A673 (cell line): ENCODE measurements around the gene GPR158. TPM values are rescaled to one million over a fixed set of nuclear protein-coding genes. Genes with fewer than 3 reads are reported as not detected.

Experiments
- BruUV-seq: library from RNA; stranded (reverse); fragments of 400-500 nt; replicated peaks from 2 replicates; lab custom pipeline; 2021; lab: Mats Ljungman, UMichigan
- CTCF ChIA-PET: fragments of 300-600 bp; sonication (Branson Sonifier 250); formaldehyde crosslinking; loops from one replicate; lab custom pipeline; 2022; ENCODE audit warnings: antibody characterized with exemption; lab: Charles Lee
- POLR2A ChIA-PET: fragments of 300-600 bp; sonication (Branson Sonifier 250); formaldehyde crosslinking; loops from one replicate; lab custom pipeline; 2022; ENCODE audit warnings: antibody characterized with exemption; ENCODE audit not compliant: low non-redundant PET; lab: Charles Lee
- DNase-seq: peaks from one replicate; pipeline ENCODE4 v3.0.0-alpha.2; 2015; ENCODE audit warnings: low spot score
- H3K27ac ChIP-seq: fragments of 200-600 bp; sonication (generic); 2 replicates; pipeline ENCODE4 v1.5.1; 2016; ENCODE audit warnings: mixed run types, low read depth, mild to moderate bottlenecking, mixed read lengths, antibody characterized with exemption, low read length; ENCODE audit not compliant: poor library complexity, severe bottlenecking
- H3K27me3 ChIP-seq: fragments of 200-600 bp; sonication (generic); replicated peaks from 2 replicates; pipeline ENCODE4 v1.6.1; 2017; ENCODE audit warnings: mixed run types, low read depth, mild to moderate bottlenecking, mixed read lengths, antibody characterized with exemption, low read length; ENCODE audit not compliant: insufficient read depth, poor library complexity
- H3K36me3 ChIP-seq: fragments of 200-600 bp; sonication (generic); 2 replicates; pipeline ENCODE4 v1.6.1; 2016; ENCODE audit warnings: mixed run types, mild to moderate bottlenecking, mixed read lengths, antibody characterized with exemption, low read length; ENCODE audit not compliant: insufficient read depth, poor library complexity, severe bottlenecking
- H3K4me1 ChIP-seq: fragments of 200-600 bp; sonication (generic); 2 replicates; pipeline ENCODE4 v1.6.1; 2017; ENCODE audit warnings: mixed run types, mild to moderate bottlenecking, mixed read lengths, antibody characterized with exemption, low read length; ENCODE audit not compliant: insufficient read depth, poor library complexity, severe bottlenecking
- H3K4me3 ChIP-seq: fragments of 200-600 bp; sonication (generic); 2 replicates; pipeline ENCODE4 v1.5.1; 2016; ENCODE audit warnings: low read depth, mixed run types, mild to moderate bottlenecking, mixed read lengths, low read length; ENCODE audit not compliant: poor library complexity, severe bottlenecking
- H3K9me3 ChIP-seq: fragments of 200-600 bp; sonication (generic); 2 replicates; pipeline ENCODE4 v1.6.1; 2016; ENCODE audit warnings: mixed run types, low read depth, mild to moderate bottlenecking, mixed read lengths, antibody characterized with exemption, low read length; ENCODE audit not compliant: poor library complexity, severe bottlenecking
- CTCF ChIP-seq: fragments of 300-800, 200-600 bp; sonication (generic); conservative IDR thresholded peaks from 2 replicates; pipeline ENCODE4 v1.5.1; 2017; ENCODE audit warnings: low read depth, mild to moderate bottlenecking, antibody characterized with exemption, low read length, moderate library complexity, mixed read lengths
- EZH2 ChIP-seq: fragments of 200-600 bp; sonication (generic); IDR thresholded peaks from 2 replicates; pipeline ENCODE4 v1.6.1; 2017; ENCODE audit warnings: borderline replicate concordance, low read depth, mild to moderate bottlenecking, mixed read lengths, antibody characterized with exemption, low read length; ENCODE audit not compliant: poor library complexity, severe bottlenecking
- intact Hi-C: fragments of 100-400 bp; cut with micrococcal nuclease; formaldehyde crosslinking; loops from one replicate; pipeline ENCODE4 v1.10.0; 2022; ENCODE audit not compliant: unreplicated experiment
- total RNA-seq: library from RNA; stranded (reverse); gene quantifications from 2 replicates; pipeline ENCODE4 v1.2.3, GENCODE V29; 2021

Gene GPR158
- total RNA-seq, 1 experiment from 2014 or later: not detected

- no peak for DNase-seq
- ChIA-PET POLR2A (no interaction called here), CTCF (no interaction called here)
- BruUV-seq: no TSS peak
- no peak overlapping the region for H3K4me3 ChIP-seq
- H3K4me1 ChIP-seq: no peaks in the 10 kb centered on the region
- intact Hi-C loops: no loop called here
- H3K9me3 ChIP-seq: no peaks in the 10 kb centered on the region
- H3K36me3 ChIP-seq: no peaks in the 10 kb centered on the region
- no peak overlapping the region for H3K27ac ChIP-seq
- TF ChIP-seq CTCF (no peak), EZH2 (no peak)
- peaks cover 9% of the 10 kb centered on the region for H3K27me3 ChIP-seq
Observed at GRCh38 chr10:25565570-25565969, 390.8 kb downstream of the GPR158 start.

- Histone ChIP-seq H3K27ac (no peak overlapping the region), H3K27me3 (peaks cover 17% of the 10 kb centered on the region), H3K4me3 (no peak overlapping the region), H3K4me1 (no peaks in the 10 kb centered on the region), H3K36me3 (no peaks in the 10 kb centered on the region), H3K9me3 (no peaks in the 10 kb centered on the region)
- no peak for DNase-seq
- no TSS peak for BruUV-seq
- ChIA-PET POLR2A (no interaction called here), CTCF (no interaction called here)
- intact Hi-C loops: no loop called here
- TF ChIP-seq EZH2: no peak
- no peak for TF ChIP-seq CTCF
Observed at GRCh38 chr10:25573316-25573715, 398.5 kb downstream of the GPR158 start.

- Histone ChIP-seq H3K36me3 (no peaks in the 10 kb centered on the region), H3K4me1 (no peaks in the 10 kb centered on the region), H3K9me3 (no peaks in the 10 kb centered on the region), H3K27ac (no peak overlapping the region), H3K27me3 (peaks cover 11% of the 10 kb centered on the region), H3K4me3 (no peak overlapping the region)
- no peak for DNase-seq
- intact Hi-C loops: no loop called here
- TF ChIP-seq CTCF: no peak
- no peak for TF ChIP-seq EZH2
- BruUV-seq: no TSS peak
- CTCF ChIA-PET: no interaction called here
- POLR2A ChIA-PET: no interaction called here
Observed at GRCh38 chr10:25575343-25575742, 400.5 kb downstream of the GPR158 start.
